CD14-positive monocyte (primary cell): ENCODE data around the gene SH3PXD2A. TPM values are rescaled to one million over a fixed set of nuclear protein-coding genes. Genes with fewer than 3 reads are reported as not detected.

Experiments
- DNase-seq, 3 donors: peaks; one replicate each; pipeline ENCODE4 v3.0.0-alpha.2; 2011 to 2022
- H2AFZ ChIP-seq: 2 replicates; pipeline ENCODE4 v1.6.0; 2012; ENCODE audit warnings: mild to moderate bottlenecking, low read depth, low read length, inconsistent platforms; ENCODE audit not compliant: insufficient read depth, poor library complexity, severe bottlenecking
- H3K27ac ChIP-seq, 2 donors: 1 replicate in 1 of 2; 2 replicates in 1 of 2; pipeline ENCODE4 v1.5.1; 2012 to 2013; ENCODE audit warnings: low read length in 2 of 2, control low read depth in 1 of 2, inconsistent platforms in 1 of 2, low read depth in 1 of 2, mild to moderate bottlenecking in 1 of 2
- H3K27me3 ChIP-seq, 2 donors: one replicate each; pipeline versions ENCODE4 v1.6.0 to v1.6.1; 2011 to 2013; ENCODE audit warnings: low read length in 2 of 2; ENCODE audit not compliant: control insufficient read depth in 2 of 2, insufficient read depth in 2 of 2
- H3K36me3 ChIP-seq, 2 donors: replicated peaks in 1 of 2; 1 replicate in 1 of 2; 2 replicates in 1 of 2; pipeline versions ENCODE4 v1.5.1 to v1.6.1; 2012 to 2013; ENCODE audit warnings: low read length in 2 of 2, control low read depth in 1 of 2, inconsistent platforms in 1 of 2, mild to moderate bottlenecking in 1 of 2; ENCODE audit not compliant: insufficient read depth in 2 of 2, control insufficient read depth in 1 of 2
- H3K4me1 ChIP-seq, 2 donors: 1 replicate in 1 of 2; 2 replicates in 1 of 2; pipeline versions ENCODE4 v1.5.1 to v1.6.1; 2012 to 2013; ENCODE audit warnings: low read length in 2 of 2, control low read depth in 1 of 2, inconsistent platforms in 1 of 2, mild to moderate bottlenecking in 1 of 2, moderate library complexity in 1 of 2; ENCODE audit not compliant: insufficient read depth in 2 of 2, control insufficient read depth in 1 of 2
- H3K4me2 ChIP-seq: replicated peaks from 2 replicates; pipeline ENCODE3; 2012; ENCODE audit warnings: low read length, moderate library complexity, mild to moderate bottlenecking; ENCODE audit not compliant: poor library complexity, severe bottlenecking; ENCODE audit errors: extremely low read depth
- H3K4me3 ChIP-seq, 3 experiments: fragments of 200-600 bp in 1 of 3; sonication (generic) in 1 of 3; replicated peaks in 1 of 3; 1 replicate in 2 of 3; 2 replicates in 1 of 3; pipeline ENCODE4 v1.5.1; 2011 to 2013; ENCODE audit warnings: low read length in 3 of 3, mild to moderate bottlenecking in 3 of 3, control low read depth in 2 of 3, low read depth in 2 of 3, inconsistent platforms in 1 of 3, moderate library complexity in 1 of 3
- H3K79me2 ChIP-seq: 2 replicates; pipeline ENCODE4 v1.6.0; 2012; ENCODE audit warnings: mild to moderate bottlenecking, control low read depth, inconsistent platforms, low read length, moderate library complexity; ENCODE audit not compliant: insufficient read depth
- H3K9ac ChIP-seq: 2 replicates; pipeline ENCODE4 v1.6.0; 2017; ENCODE audit warnings: low read length, mild to moderate bottlenecking; ENCODE audit not compliant: insufficient read depth, poor library complexity, severe bottlenecking
- H3K9me3 ChIP-seq, 2 donors: replicated peaks in 1 of 2; 1 replicate in 1 of 2; 2 replicates in 1 of 2; pipeline versions ENCODE4 v1.5.1 to v1.6.1; 2012 to 2013; ENCODE audit warnings: low read length in 2 of 2, control low read depth in 1 of 2; ENCODE audit not compliant: control insufficient read depth in 1 of 2, insufficient read depth in 1 of 2
- H4K20me1 ChIP-seq: 2 replicates; pipeline ENCODE4 v1.6.0; 2012; ENCODE audit warnings: mild to moderate bottlenecking, low read length, control low read depth, moderate library complexity; ENCODE audit not compliant: insufficient read depth
- H3K27ac Mint-ChIP-seq, 7 donors: one replicate each; pipeline ENCODE4 v1.8.0; 2020; ENCODE audit warnings: mild to moderate bottlenecking in 7 of 7, mixed read lengths in 7 of 7, moderate library complexity in 6 of 7, inconsistent platforms in 2 of 7
- H3K27me3 Mint-ChIP-seq, 3 donors: one replicate each; pipeline ENCODE4 v1.8.0; 2021 to 2022; ENCODE audit warnings: low read depth in 3 of 3, mild to moderate bottlenecking in 3 of 3, mixed read lengths in 3 of 3, moderate library complexity in 3 of 3, inconsistent platforms in 1 of 3
- H3K36me3 Mint-ChIP-seq, 2 donors: one replicate each; pipeline ENCODE4 v1.8.0; 2020; ENCODE audit warnings: mixed read lengths in 2 of 2, inconsistent platforms in 1 of 2, mild to moderate bottlenecking in 1 of 2
- H3K4me1 Mint-ChIP-seq: one replicate; pipeline ENCODE4 v1.8.0; 2020; ENCODE audit warnings: mild to moderate bottlenecking, mixed read lengths
- H3K4me3 Mint-ChIP-seq, 2 donors: one replicate each; pipeline ENCODE4 v1.8.0; 2020; ENCODE audit warnings: mild to moderate bottlenecking in 2 of 2, mixed read lengths in 2 of 2, moderate library complexity in 1 of 2
- H3K9me3 Mint-ChIP-seq, 7 donors: one replicate each; pipeline ENCODE4 v1.8.0; 2020 to 2022; ENCODE audit warnings: mixed read lengths in 7 of 7, mild to moderate bottlenecking in 6 of 7, moderate library complexity in 6 of 7, inconsistent platforms in 2 of 7
- CTCF ChIP-seq: fragments of 200-600 bp; IDR thresholded peaks from one replicate; pipeline ENCODE4 v1.8.0; 2022; ENCODE audit warnings: antibody characterized with exemption, mild to moderate bottlenecking
- WGBS: methylation state at CpG from one replicate; pipeline ENCODE4 v1.1.5; 2013; ENCODE audit warnings: missing lambda C conversion rate; ENCODE audit not compliant: insufficient coverage; 5-methylcytosine and 5-hydroxymethylcytosine counted together
- intact Hi-C, 2 donors: fragments of 100-400 bp; cut with micrococcal nuclease; formaldehyde crosslinking; loops; one replicate each; pipeline versions ENCODE4 v1.15.0 to v1.15.1; 2023
- polyA plus RNA-seq, 3 donors: library from polyadenylated mRNA; depleted of rRNA in 1 of 3; unstranded in 2 of 3; stranded (reverse) in 1 of 3; fragments of 300-500 nt in 2 of 3; fragments of >200 nt in 1 of 3; fragmentation: Illumina TruSeq in 2 of 3; gene quantifications; 1 replicate in 2 of 3; 2 replicates in 1 of 3; pipeline ENCODE4 v1.2.3, GENCODE V29; 2012 to 2021

SH3PXD2A gene
- polyA plus RNA-seq, 3 donors = 0.01 to 0.76 (median 0.05) TPM

DNA sequence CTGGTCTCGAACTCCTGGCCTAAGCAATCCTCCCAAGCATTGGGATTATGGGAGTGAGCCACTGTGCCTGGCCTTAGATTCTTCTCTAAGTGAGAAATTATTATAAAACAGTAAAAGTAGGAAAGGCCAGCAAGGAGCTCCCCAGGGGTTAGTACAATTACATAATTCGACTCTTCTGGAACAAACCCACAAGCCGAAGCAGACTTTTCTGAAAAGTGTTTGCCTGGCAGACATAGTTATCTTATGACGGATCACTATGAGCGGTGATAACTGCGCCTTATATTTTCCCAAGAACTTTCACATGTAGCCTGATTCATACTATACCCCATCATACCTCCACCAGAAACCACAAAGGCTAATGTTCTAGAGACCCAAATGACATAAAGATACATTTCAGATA lies 30.2 kb upstream of the SH3PXD2A start:
- Mint-ChIP-seq H3K27ac (no peak overlapping the region), H3K4me3 (no peak overlapping the region), H3K4me1 (peaks cover 18% of the 10 kb centered on the region), H3K36me3 (peaks cover 62 to 63% of the 10 kb centered on the region in 2 donors), H3K9me3 (no peaks in the 10 kb centered on the region), H3K27me3 (peaks cover 0 to 2% (median under 1%) of the 10 kb centered on the region in 3 donors)
- Histone ChIP-seq H3K36me3 (peaks cover 43 to 75% of the 10 kb centered on the region in 2 donors), H3K4me2 (no peak overlapping the region), H3K4me3 (no peak overlapping the region), H3K9me3 (no peaks in the 10 kb centered on the region), H3K27me3 (no peaks in the 10 kb centered on the region), H3K79me2 (no peaks in the 10 kb centered on the region), H2AFZ (no peak overlapping the region), H4K20me1 (no peaks in the 10 kb centered on the region), H3K27ac (no peak overlapping the region), H3K4me1 (peaks cover 7 to 15% of the 10 kb centered on the region in 2 donors), H3K9ac (no peak overlapping the region)
- WGBS = no CpG with 5 or more reads among the region's 6 CpGs
- DNase-seq = no peak
- intact Hi-C loops = loop anchor here in 1 of 2 donors (2.0 to 5.0 kb wide), 2 partner anchors 82 to 173 kb away; partner anchors contain the start of gene SLK
- no peak for TF ChIP-seq CTCF

DNA sequence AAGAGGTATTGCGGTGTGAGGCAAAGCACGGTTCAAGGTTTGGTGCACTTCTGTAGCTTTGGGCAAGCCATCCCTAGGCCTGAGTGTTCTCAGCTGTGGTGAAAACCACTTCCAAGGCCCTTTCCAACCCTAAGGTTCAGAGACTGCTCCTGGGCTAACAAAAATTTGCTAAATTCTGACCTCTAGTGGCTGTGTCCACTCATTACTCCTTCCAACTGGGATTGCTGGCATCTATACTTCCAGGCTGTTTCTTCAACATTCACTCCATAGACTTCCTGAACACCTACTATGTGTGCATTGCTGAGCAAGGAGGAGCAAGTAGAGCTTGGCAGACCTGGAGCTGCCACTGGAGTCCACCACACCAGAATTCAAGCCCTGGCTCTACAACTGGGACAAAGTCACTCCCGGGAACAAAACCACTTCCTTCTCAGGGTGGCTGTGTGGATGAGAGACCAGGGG lies 29.3 kb upstream of the SH3PXD2A start:
- no peak overlapping the region for H3K27ac Mint-ChIP-seq
- no peak overlapping the region for H3K4me3 Mint-ChIP-seq
- WGBS = 65% methylated on average over 2 of the region's 3 CpGs
- Histone ChIP-seq H3K27ac (no peak overlapping the region), H3K4me3 (no peak overlapping the region), H3K9ac (no peak overlapping the region), H3K27me3 (no peaks in the 10 kb centered on the region), H3K79me2 (no peaks in the 10 kb centered on the region), H3K4me1 (peaks cover 0 to 6% of the 10 kb centered on the region in 2 donors), H4K20me1 (no peaks in the 10 kb centered on the region), H2AFZ (no peak overlapping the region), H3K4me2 (no peak overlapping the region), H3K9me3 (no peaks in the 10 kb centered on the region), H3K36me3 (peaks cover 52 to 83% of the 10 kb centered on the region in 2 donors)
- TF ChIP-seq CTCF = peak; percentile 79
- peaks cover 67 to 69% of the 10 kb centered on the region in 2 donors for H3K36me3 Mint-ChIP-seq
- H3K4me1 Mint-ChIP-seq = peaks cover 9% of the 10 kb centered on the region
- intact Hi-C loops = loop anchor here in 1 of 2 donors (2.0 to 5.0 kb wide), 2 partner anchors 83 to 172 kb away; partner anchors contain the start of gene SLK
- peak; percentile 13 to 33 (median 30) for DNase-seq
- H3K27me3 Mint-ChIP-seq = peaks cover 0 to 2% (median 0%) of the 10 kb centered on the region in 3 donors
- H3K9me3 Mint-ChIP-seq = no peaks in the 10 kb centered on the region
